HT1080 (cell line): ENCODE measurements around the gene COPG2. TPM values are rescaled to one million over a fixed set of nuclear protein-coding genes. Genes with fewer than 3 reads are reported as not detected.
"Not testable (repeated sequence)": the region's sequence is repeated elsewhere in the genome, so short reads cannot be mapped to it uniquely, and the experiment has no call there.

Experiments
- DNase-seq: peaks from one replicate; pipeline ENCODE4 v3.0.0-alpha.2; 2015; ENCODE audit warnings: low read depth
- polyA plus RNA-seq, 2 experiments: library from polyadenylated mRNA; depleted of rRNA; stranded (reverse); fragments of >200 nt; gene quantifications; 2 replicates each; pipeline ENCODE4 v1.2.3, GENCODE V29; 2015
- total RNA-seq: library from RNA; depleted of rRNA; stranded (reverse); fragments of >200 nt; shearing (Covaris generic); gene quantifications from 2 replicates; pipeline ENCODE4 v1.2.3, GENCODE V29; 2014; rRNA removed

COPG2 gene
- total RNA-seq = 11.1 and 15.3 TPM in 2 replicates
- 19.5 and 21.3 TPM in 2 replicates for polyA plus RNA-seq (2015; cell fraction: cytosol; rRNA removed)
- polyA plus RNA-seq (2015; cell fraction: nucleus; rRNA removed) = 29.3 and 31.0 TPM in 2 replicates

GRCh38 chr7:130668258-130669084 lies at the start of gene COPG2:
TSS of gene COPG2 (minus strand) at chr7:130668748. CDS start at chr7:130668668, 80 bp downstream.
- peak; percentile 84 for DNase-seq

GRCh38 chr7:130712416-130712815 lies 43.9 kb upstream of the COPG2 start:
- DNase-seq = no peak

- no peak for DNase-seq
These were observed 40.2 kb upstream of the COPG2 start for GRCh38 chr7:130708766-130709165.

GRCh38 chr7:130708001-130708400 lies 39.5 kb upstream of the COPG2 start:
- no peak for DNase-seq

GRCh38 chr7:130703851-130704250 lies 35.3 kb upstream of the COPG2 start:
- DNase-seq = no peak

GRCh38 chr7:130701650-130702049 lies 33.1 kb upstream of the COPG2 start:
- no peak for DNase-seq

GRCh38 chr7:130700760-130701159 lies 32.2 kb upstream of the COPG2 start:
- no peak for DNase-seq

GRCh38 chr7:130699686-130700085 lies 31.1 kb upstream of the COPG2 start:
- no peak for DNase-seq

- no peak for DNase-seq
These were observed 29.3 kb upstream of the COPG2 start for GRCh38 chr7:130697820-130698219.

GRCh38 chr7:130695840-130696239 lies 27.3 kb upstream of the COPG2 start:
- DNase-seq = no peak

- not testable (repeated sequence) for DNase-seq
These were observed 23.8 kb upstream of the COPG2 start for GRCh38 chr7:130692396-130692795.

GRCh38 chr7:130689683-130690082 lies 21.1 kb upstream of the COPG2 start:
- no peak for DNase-seq

- DNase-seq = no peak
These were observed 14.5 kb upstream of the COPG2 start for GRCh38 chr7:130683026-130683425.

- DNase-seq = no peak
These were observed 5.9 kb upstream of the COPG2 start for GRCh38 chr7:130674456-130674855.

GRCh38 chr7:130673066-130673465 lies 4.5 kb upstream of the COPG2 start:
- no peak for DNase-seq

- DNase-seq = no peak
These were observed 3.6 kb upstream of the COPG2 start for GRCh38 chr7:130672146-130672545.

GRCh38 chr7:130669085-130669700 lies 645 bp upstream of the COPG2 start:
- no peak for DNase-seq

- peak; percentile 15 for DNase-seq
These were observed 823 bp downstream of the COPG2 start for GRCh38 chr7:130667593-130668257.

- DNase-seq = peak; percentile 25
These were observed 6.1 kb downstream of the COPG2 start for GRCh38 chr7:130662426-130662825.

- DNase-seq = no peak
These were observed 13.3 kb downstream of the COPG2 start for GRCh38 chr7:130655286-130655685.

- DNase-seq = no peak
These were observed 13.7 kb downstream of the COPG2 start for GRCh38 chr7:130654850-130655249.

GRCh38 chr7:130650611-130651120 lies 17.9 kb downstream of the COPG2 start:
- no peak for DNase-seq
